Endometrial microvascular endothelial cells (primary cell): ENCODE data around the gene RBFOX2. TPM values are rescaled to one million over a fixed set of nuclear protein-coding genes. Genes with fewer than 3 reads are reported as not detected.

Source experiments
- in situ Hi-C: cut with HindIII; loops from 2 replicates; pipeline ENCODE4 v1.10.0; 2017; ENCODE audit warnings: low sequenced_read_pairs, low pct_unique_long_range_greater_than_20kb; ENCODE audit errors: inconsistent ontology term
- total RNA-seq: library from RNA; depleted of rRNA; stranded (reverse); fragments of >200 nt; gene quantifications from one replicate; pipeline ENCODE4 v1.2.3, GENCODE V29; 2015; ENCODE audit errors: inconsistent ontology term

The RBFOX2 gene
- total RNA-seq, 1 donor from 2014 or later, result 80.5 TPM

GRCh38 chr22:35891442-35891841 is 137.2 kb downstream of the RBFOX2 start:
- in situ Hi-C loops, result no loop called here

GRCh38 chr22:35889071-35889470 is 139.6 kb downstream of the RBFOX2 start:
- in situ Hi-C loops, result no loop called here

GRCh38 chr22:35888181-35888870 is 140.3 kb downstream of the RBFOX2 start:
- in situ Hi-C loops, result no loop called here

GRCh38 chr22:35887296-35887875 is 141.2 kb downstream of the RBFOX2 start:
- in situ Hi-C loops, result no loop called here

GRCh38 chr22:35886309-35886708 is 142.3 kb downstream of the RBFOX2 start:
- in situ Hi-C loops, result no loop called here

- in situ Hi-C loops, result no loop called here
Measured at GRCh38 chr22:35884529-35884928, 144.1 kb downstream of the RBFOX2 start.

- in situ Hi-C loops, result no loop called here
Measured at GRCh38 chr22:35883031-35883620, 145.5 kb downstream of the RBFOX2 start.

- in situ Hi-C loops, result no loop called here
Measured at GRCh38 chr22:35882211-35883030, 146.2 kb downstream of the RBFOX2 start.

GRCh38 chr22:35879351-35879750 is 149.3 kb downstream of the RBFOX2 start:
- in situ Hi-C loops, result no loop called here

- in situ Hi-C loops, result no loop called here
Measured at GRCh38 chr22:35873426-35873825, 155.2 kb downstream of the RBFOX2 start.

- in situ Hi-C loops, result no loop called here
Measured at GRCh38 chr22:35872451-35872850, 156.2 kb downstream of the RBFOX2 start.

GRCh38 chr22:35870517-35871293 is 157.9 kb downstream of the RBFOX2 start:
- in situ Hi-C loops, result no loop called here

- in situ Hi-C loops, result no loop called here
Measured at GRCh38 chr22:35868938-35869337, 159.7 kb downstream of the RBFOX2 start.

- in situ Hi-C loops, result no loop called here
Measured at GRCh38 chr22:35866651-35867050, 162.0 kb downstream of the RBFOX2 start.

GRCh38 chr22:35864545-35865165 is 164.0 kb downstream of the RBFOX2 start:
- in situ Hi-C loops, result no loop called here

GRCh38 chr22:35863432-35863831 is 165.2 kb downstream of the RBFOX2 start:
- in situ Hi-C loops, result no loop called here

GRCh38 chr22:35862697-35863096 is 165.9 kb downstream of the RBFOX2 start:
- in situ Hi-C loops, result no loop called here

- in situ Hi-C loops, result no loop called here
Measured at GRCh38 chr22:35861451-35861850, 167.2 kb downstream of the RBFOX2 start.
